ENCODE measurements around the gene PBX1.

The PBX1 gene

DNA sequence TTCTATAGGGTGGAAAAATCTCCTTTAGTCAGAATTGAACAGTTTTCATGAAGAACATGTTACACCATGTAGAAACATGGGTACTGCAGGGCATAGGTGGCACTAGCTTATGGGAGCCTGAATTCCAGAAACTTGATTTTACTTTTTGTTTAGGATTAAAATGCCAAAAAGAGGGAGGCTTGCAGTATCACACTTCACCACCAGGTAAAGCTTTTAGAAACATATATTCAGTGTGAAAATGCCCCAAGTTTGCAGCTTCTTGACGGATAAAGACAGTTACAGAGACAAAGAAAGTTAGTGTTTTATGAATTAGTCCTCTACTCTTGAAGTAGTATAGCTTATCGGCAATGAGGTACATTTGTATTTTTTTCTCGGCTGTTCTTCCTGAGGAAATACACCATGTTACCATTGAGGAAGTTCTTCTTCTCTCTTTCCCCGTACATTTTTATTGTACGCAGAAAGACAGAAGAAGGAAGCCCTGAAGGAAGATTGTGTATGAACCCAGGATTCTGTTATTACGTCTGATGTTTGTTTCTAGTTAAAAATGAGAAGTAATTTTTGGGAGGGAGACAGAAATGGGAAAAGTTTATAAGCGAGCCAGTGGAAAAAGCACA, 66.1 kb downstream of the PBX1 start:
- H3K36me3 ChIP-seq (ENCODE audit: control insufficient read depth, insufficient read depth, low read length): no peaks in the 10 kb centered on the region
- no peak overlapping the region for H3K4me3 ChIP-seq (ENCODE audit: low read length)
- H3K9ac ChIP-seq (ENCODE audit: low read length): no peak overlapping the region
- no peaks in the 10 kb centered on the region for H3K27me3 ChIP-seq (ENCODE audit: control insufficient read depth, insufficient read depth, low read length)
- H3K4me1 ChIP-seq (ENCODE audit: control insufficient read depth, insufficient read depth, low read length): peaks cover 32% of the 10 kb centered on the region
- no peaks in the 10 kb centered on the region for H3K9me3 ChIP-seq (ENCODE audit: control insufficient read depth, low read length)

DNA sequence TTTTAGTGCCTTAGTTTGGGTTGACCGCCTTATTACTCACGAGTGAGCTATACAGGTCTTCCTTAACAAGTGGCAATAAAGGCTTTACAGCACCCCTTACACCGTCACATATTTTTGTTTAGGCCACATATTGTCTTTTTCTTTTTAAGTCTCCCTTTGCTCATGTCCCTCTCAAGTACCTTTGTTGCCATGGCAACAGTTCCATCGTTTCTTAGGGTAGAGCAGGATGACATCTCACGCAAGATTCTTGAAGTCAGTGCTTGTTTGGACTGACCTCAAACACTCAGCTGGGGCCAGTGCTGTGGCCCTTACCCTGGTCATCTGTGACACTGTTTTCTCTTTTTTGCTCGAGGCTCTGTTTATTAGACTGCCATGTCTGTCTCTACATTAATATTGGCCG, 69.8 kb downstream of the PBX1 start:
- Histone ChIP-seq H3K4me3 (ENCODE audit: low read length) (no peak overlapping the region), H3K36me3 (ENCODE audit: control insufficient read depth, insufficient read depth, low read length) (no peaks in the 10 kb centered on the region), H3K27me3 (ENCODE audit: control insufficient read depth, insufficient read depth, low read length) (no peaks in the 10 kb centered on the region), H3K4me1 (ENCODE audit: control insufficient read depth, insufficient read depth, low read length) (peaks cover 46% of the 10 kb centered on the region), H3K9ac (ENCODE audit: low read length) (no peak overlapping the region), H3K9me3 (ENCODE audit: control insufficient read depth, low read length) (no peaks in the 10 kb centered on the region)

DNA sequence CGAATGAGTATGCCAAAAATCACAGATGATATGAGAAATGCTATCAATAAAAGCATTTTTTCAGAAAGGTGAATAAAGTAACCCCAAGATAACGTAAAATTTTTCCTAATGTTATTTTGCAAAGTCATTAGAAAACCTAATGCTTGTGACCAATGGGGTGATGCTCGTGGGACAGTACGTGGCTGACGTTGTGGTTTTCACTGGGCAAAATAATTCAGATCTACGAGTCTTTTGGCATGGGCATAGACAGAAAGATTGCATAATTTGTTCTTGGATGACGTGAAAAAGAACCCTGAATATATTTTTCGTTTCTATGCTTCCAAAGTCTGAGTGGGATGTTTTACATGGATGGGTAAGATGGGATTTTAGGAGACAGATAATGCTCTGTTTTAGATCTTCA, 71.0 kb downstream of the PBX1 start:
- Histone ChIP-seq H3K9ac (ENCODE audit: low read length) (no peak overlapping the region), H3K36me3 (ENCODE audit: control insufficient read depth, insufficient read depth, low read length) (no peaks in the 10 kb centered on the region), H3K4me3 (ENCODE audit: low read length) (no peak overlapping the region), H3K27me3 (ENCODE audit: control insufficient read depth, insufficient read depth, low read length) (no peaks in the 10 kb centered on the region), H3K9me3 (ENCODE audit: control insufficient read depth, low read length) (no peaks in the 10 kb centered on the region), H3K4me1 (ENCODE audit: control insufficient read depth, insufficient read depth, low read length) (peaks cover 55% of the 10 kb centered on the region)

DNA sequence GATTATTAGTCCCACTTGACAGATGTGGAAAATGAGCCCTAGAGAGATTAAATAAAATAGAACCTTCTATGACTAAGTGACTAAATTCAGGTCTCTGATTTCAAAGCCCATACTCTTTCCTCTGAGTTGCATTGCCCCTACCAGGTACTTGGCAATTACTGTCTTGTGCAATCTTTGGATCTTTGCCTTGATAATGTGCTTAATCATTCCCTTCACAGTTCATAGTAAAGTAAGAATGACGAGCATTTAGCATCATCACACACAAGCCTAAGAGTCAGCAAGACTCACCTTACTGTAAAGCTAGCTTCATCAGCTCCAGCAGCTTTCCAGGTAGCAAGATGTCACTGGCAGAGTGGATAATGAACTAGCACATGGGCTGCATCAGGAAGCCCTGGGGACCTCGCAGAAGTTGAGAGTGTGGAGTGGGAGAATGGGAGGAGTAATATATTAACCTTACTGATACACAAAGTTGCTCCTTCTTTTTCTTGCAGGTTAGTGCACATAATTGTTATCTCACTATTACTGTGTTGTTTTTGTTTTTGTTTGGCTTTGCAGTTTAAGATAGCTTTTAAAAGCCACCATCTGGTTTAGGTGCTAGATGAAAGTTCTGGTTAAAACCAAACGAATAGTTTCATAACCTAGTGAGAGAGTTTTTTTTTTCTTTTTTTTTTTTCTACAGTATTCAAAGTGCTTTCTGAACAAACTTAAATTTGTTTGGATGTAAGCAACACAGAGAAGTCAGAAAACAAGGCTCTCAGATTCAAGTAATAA, 71.8 kb downstream of the PBX1 start:
- no peak overlapping the region for H3K9ac ChIP-seq (ENCODE audit: low read length)
- no peaks in the 10 kb centered on the region for H3K36me3 ChIP-seq (ENCODE audit: control insufficient read depth, insufficient read depth, low read length)
- H3K4me1 ChIP-seq (ENCODE audit: control insufficient read depth, insufficient read depth, low read length): peaks cover 61% of the 10 kb centered on the region
- H3K9me3 ChIP-seq (ENCODE audit: control insufficient read depth, low read length): no peaks in the 10 kb centered on the region
- H3K27me3 ChIP-seq (ENCODE audit: control insufficient read depth, insufficient read depth, low read length): no peaks in the 10 kb centered on the region
- H3K4me3 ChIP-seq (ENCODE audit: low read length): no peak overlapping the region

DNA sequence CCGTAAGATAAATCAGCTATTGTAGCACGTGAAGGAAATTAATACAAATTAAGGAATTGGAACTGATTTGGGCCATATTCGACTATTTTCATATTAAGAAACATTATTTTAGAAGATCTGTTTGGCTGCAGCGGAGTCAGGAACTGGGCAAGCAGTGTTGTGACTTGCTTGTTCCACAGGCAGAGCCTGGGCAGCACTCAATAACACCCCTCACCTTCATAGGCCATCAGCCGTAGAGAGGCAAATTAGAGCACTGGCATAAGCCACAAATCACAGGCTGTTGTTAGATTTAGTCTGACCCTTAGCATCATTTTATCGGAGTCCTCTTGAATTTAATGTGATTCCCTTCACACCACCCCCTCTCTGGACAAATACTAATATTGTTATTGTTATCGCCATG, 72.8 kb downstream of the PBX1 start:
- Histone ChIP-seq H3K4me3 (ENCODE audit: low read length) (no peak overlapping the region), H3K9ac (ENCODE audit: low read length) (no peak overlapping the region), H3K9me3 (ENCODE audit: control insufficient read depth, low read length) (no peaks in the 10 kb centered on the region), H3K27me3 (ENCODE audit: control insufficient read depth, insufficient read depth, low read length) (no peaks in the 10 kb centered on the region), H3K36me3 (ENCODE audit: control insufficient read depth, insufficient read depth, low read length) (no peaks in the 10 kb centered on the region), H3K4me1 (ENCODE audit: control insufficient read depth, insufficient read depth, low read length) (peaks cover 65% of the 10 kb centered on the region)

DNA sequence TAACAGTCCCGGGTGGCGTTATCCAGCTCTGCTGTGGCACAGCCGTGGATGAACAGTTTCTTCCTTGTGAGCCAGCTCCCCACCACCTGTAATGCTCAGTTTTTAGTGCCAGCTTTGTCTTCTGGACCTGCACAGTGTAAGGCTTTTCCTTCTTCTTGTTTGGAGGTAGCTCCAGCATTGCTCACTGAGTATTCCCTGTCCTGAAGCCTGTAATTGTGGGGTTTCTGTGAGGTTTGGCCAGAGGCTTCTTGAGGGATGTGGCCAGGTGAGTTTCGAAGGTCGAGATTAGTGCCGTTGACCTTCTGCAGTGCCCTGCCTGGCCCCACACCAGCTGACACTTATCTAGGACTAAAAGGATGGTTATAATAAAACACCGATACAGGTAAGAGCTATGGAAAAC, 75.0 kb downstream of the PBX1 start:
- peak overlapping the region; percentile 22 for H3K9ac ChIP-seq (ENCODE audit: low read length)
- H3K4me3 ChIP-seq (ENCODE audit: low read length): no peak overlapping the region
- no peaks in the 10 kb centered on the region for H3K9me3 ChIP-seq (ENCODE audit: control insufficient read depth, low read length)
- H3K36me3 ChIP-seq (ENCODE audit: control insufficient read depth, insufficient read depth, low read length): no peaks in the 10 kb centered on the region
- H3K4me1 ChIP-seq (ENCODE audit: control insufficient read depth, insufficient read depth, low read length): peaks cover 87% of the 10 kb centered on the region
- H3K27me3 ChIP-seq (ENCODE audit: control insufficient read depth, insufficient read depth, low read length): no peaks in the 10 kb centered on the region

DNA sequence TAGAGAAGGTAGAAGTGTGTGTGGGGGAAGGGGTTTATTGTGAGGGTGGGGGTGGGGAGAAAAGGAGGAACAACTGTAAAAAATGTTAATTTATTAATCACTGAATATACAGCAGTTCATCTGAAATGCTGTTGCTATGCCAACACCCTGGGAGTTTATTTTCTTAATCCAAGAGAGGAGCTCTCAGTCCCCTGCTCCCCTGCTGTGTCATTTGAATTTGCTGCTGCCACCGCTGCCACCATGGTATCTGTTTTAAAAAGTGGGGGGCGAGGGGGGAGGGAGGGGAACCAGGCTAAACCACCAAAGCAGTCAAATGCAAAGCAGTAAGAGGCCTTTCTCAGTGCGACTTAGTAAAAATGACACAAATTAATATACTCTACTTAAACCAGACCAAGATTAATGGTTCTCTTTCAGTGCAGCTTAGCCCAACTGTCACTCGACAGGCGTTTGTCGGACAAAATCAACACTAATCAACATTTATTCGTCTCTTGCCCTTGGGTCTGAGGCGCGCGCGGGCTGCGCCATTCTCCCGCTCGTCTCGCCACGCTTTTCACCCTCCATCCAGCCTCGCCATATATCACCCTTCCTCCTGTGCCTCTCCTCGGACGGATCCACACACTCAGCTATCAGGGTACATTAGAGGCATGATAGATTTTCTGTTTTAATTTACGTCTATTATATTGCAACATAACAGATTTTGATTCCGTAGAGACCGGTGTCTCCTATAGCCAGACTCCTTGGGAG, 76.2 kb downstream of the PBX1 start:
- H3K9me3 ChIP-seq (ENCODE audit: control insufficient read depth, low read length): no peaks in the 10 kb centered on the region
- H3K9ac ChIP-seq (ENCODE audit: low read length): peak overlapping the region; percentile 17
- H3K27me3 ChIP-seq (ENCODE audit: control insufficient read depth, insufficient read depth, low read length): no peaks in the 10 kb centered on the region
- H3K4me3 ChIP-seq (ENCODE audit: low read length): no peak overlapping the region
- H3K4me1 ChIP-seq (ENCODE audit: control insufficient read depth, insufficient read depth, low read length): peaks cover 87% of the 10 kb centered on the region
- no peaks in the 10 kb centered on the region for H3K36me3 ChIP-seq (ENCODE audit: control insufficient read depth, insufficient read depth, low read length)

DNA sequence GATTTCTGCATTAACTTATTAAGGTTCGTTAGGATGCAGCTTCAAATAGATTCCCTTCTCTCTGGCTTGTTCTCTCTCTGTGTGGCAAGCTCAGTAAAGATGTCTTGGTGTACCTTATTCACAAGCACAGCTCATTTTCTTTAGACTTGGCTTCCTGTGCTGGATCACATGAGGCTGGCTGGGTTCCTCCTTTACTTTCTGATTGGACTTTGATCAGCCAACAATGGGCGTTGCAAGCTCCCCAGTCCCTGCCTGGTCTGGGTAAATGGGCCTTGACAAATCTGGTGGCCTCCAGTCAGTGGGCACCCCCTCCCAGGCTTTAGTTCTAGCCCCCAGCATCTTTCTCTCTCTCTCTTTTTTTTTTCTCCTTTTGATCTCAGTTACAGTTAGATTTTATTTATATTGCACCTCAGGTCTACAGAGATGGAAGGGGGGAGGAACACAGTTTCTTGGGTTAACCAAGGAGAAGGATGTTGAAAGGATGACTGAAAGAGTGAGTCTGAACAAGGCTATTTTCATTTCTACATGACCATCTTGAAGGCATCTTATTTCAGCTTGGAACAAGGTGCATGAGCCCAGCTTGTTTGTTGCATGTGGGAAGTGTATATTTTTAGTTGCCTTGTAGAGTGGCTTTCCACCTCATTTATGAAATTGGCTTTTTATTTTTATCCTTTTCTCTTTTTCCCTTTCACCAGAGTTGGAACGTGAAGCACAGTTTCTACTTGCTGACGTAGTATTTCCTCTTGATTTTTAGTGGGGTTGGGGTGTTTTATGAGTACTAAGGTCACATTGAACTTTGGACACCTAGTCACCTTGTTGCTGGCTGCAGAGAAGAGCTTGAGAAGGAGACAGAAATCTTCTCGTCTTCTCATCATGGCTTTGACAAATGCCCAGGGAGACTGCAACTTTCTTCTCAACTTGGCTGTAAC, 77.1 kb downstream of the PBX1 start:
- H3K4me1 ChIP-seq (ENCODE audit: control insufficient read depth, insufficient read depth, low read length): peaks cover 83% of the 10 kb centered on the region
- peak overlapping the region; percentile 17 for H3K9ac ChIP-seq (ENCODE audit: low read length)
- H3K36me3 ChIP-seq (ENCODE audit: control insufficient read depth, insufficient read depth, low read length): no peaks in the 10 kb centered on the region
- no peak overlapping the region for H3K4me3 ChIP-seq (ENCODE audit: low read length)
- H3K9me3 ChIP-seq (ENCODE audit: control insufficient read depth, low read length): no peaks in the 10 kb centered on the region
- no peaks in the 10 kb centered on the region for H3K27me3 ChIP-seq (ENCODE audit: control insufficient read depth, insufficient read depth, low read length)

DNA sequence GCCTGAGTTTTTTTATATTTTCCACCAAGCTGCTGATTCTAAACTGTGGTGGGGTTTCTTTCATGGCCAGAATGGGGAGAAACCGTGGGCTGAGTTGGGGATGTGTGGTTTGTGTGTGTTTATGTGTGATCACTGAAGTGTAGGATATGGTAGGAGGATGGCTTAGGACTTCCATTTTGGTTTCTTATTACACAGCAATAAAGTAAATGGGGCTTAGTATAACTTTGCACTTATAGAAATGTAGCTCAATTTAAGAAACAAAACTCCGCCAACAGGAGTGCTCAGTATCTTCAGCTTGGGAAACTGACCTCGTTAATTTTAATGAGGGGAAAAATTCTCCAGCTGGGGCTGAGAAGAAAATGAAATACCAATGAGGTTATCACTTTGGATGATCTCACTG, 77.8 kb downstream of the PBX1 start:
- Histone ChIP-seq H3K9me3 (ENCODE audit: control insufficient read depth, low read length) (no peaks in the 10 kb centered on the region), H3K4me3 (ENCODE audit: low read length) (no peak overlapping the region), H3K9ac (ENCODE audit: low read length) (no peak overlapping the region), H3K36me3 (ENCODE audit: control insufficient read depth, insufficient read depth, low read length) (no peaks in the 10 kb centered on the region), H3K27me3 (ENCODE audit: control insufficient read depth, insufficient read depth, low read length) (no peaks in the 10 kb centered on the region), H3K4me1 (ENCODE audit: control insufficient read depth, insufficient read depth, low read length) (peaks cover 84% of the 10 kb centered on the region)

DNA sequence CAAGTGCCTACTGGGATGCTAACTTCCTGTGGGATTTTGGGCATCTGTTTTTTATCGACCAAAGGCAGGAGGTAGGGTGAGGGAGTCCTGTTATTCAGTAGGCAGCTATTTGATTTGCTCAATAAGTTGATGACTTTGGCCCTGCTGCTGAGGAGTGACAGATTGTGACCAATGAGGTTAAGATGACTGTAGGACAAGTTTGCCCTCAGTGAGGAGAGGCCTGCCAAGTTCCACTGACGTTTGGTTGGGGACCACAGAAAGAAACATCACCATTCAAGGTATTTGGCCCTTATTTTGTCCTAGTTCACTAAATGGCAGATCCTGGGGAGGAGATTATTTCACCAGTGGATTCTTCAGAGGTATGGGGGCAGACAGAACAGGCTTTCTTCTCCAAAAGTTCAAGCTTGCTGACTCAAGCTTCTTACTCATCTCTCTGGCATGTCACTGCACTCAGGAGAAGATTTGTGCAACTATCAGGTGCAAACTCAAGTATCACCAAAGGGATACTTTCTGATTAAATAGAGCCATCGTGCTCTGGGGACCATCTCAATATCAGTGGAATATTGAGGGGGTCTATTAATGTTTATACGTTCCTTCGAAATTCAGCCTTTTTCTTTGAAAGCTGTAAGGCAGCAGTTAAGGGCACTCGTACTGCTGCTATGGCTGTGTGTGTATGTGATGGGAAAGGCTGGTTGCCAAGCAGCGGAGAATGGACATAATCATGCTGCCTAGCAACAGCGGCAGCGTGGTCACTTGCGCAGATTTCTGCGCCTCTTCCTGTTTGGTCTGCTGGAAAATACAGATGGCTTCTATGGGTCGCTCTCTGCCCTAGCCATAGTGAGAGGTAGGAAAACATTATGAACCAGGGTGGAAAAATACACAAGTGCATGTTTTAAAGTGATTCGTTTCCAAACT, 78.7 kb downstream of the PBX1 start:
- Histone ChIP-seq H3K4me3 (ENCODE audit: low read length) (no peak overlapping the region), H3K9me3 (ENCODE audit: control insufficient read depth, low read length) (no peaks in the 10 kb centered on the region), H3K36me3 (ENCODE audit: control insufficient read depth, insufficient read depth, low read length) (no peaks in the 10 kb centered on the region), H3K27me3 (ENCODE audit: control insufficient read depth, insufficient read depth, low read length) (no peaks in the 10 kb centered on the region), H3K9ac (ENCODE audit: low read length) (no peak overlapping the region), H3K4me1 (ENCODE audit: control insufficient read depth, insufficient read depth, low read length) (peaks cover 76% of the 10 kb centered on the region)
